Activated CD8-positive, alpha-beta T cell treated with anti-CD3 and anti-CD28 coated beads for 36 hours (primary cell): ENCODE data around the gene CNBD2. TPM values are rescaled to one million over a fixed set of nuclear protein-coding genes. Genes with fewer than 3 reads are reported as not detected.

ENCODE experiments used
- ATAC-seq: fragments of 200-7000 bp; cut with Tn5 transposase; one replicate; pipeline ENCODE4 v1.10.0; 2021; ENCODE audit warnings: mild to moderate bottlenecking, moderate library complexity
- CTCF ChIA-PET: fragments of 350-600 bp; sonication (Branson Sonifier 250); formaldehyde crosslinking; loops from one replicate; lab custom pipeline; 2021; ENCODE audit warnings: antibody characterized with exemption; lab: Charles Lee
- POLR2A ChIA-PET: fragments of 350-600 bp; sonication (Branson Sonifier 250); formaldehyde crosslinking; loops from one replicate; lab custom pipeline; 2021; ENCODE audit warnings: antibody characterized with exemption; lab: Charles Lee
- DNase-seq: peaks from one replicate; pipeline ENCODE4 v3.0.0-alpha.2; 2020
- H3K27ac Mint-ChIP-seq: one replicate; pipeline ENCODE4 v1.8.0; 2021; ENCODE audit warnings: mild to moderate bottlenecking, mixed read lengths
- H3K27me3 Mint-ChIP-seq: one replicate; pipeline ENCODE4 v1.8.0; 2021; ENCODE audit warnings: mixed read lengths
- H3K36me3 Mint-ChIP-seq: one replicate; pipeline ENCODE4 v1.8.0; 2021; ENCODE audit warnings: low read depth, mixed read lengths
- H3K4me1 Mint-ChIP-seq: one replicate; pipeline ENCODE4 v1.8.0; 2021; ENCODE audit warnings: low read depth, mixed read lengths
- H3K4me3 Mint-ChIP-seq: one replicate; pipeline ENCODE4 v1.8.0; 2021; ENCODE audit warnings: mild to moderate bottlenecking, moderate library complexity, mixed read lengths
- H3K9me3 Mint-ChIP-seq: one replicate; pipeline ENCODE4 v1.8.0; 2021; ENCODE audit warnings: mixed read lengths
- CTCF ChIP-seq: fragments of 200-600 bp; IDR thresholded peaks from one replicate; pipeline ENCODE4 v1.8.0; 2022; ENCODE audit warnings: antibody characterized with exemption, mild to moderate bottlenecking
- intact Hi-C: fragments of 100-400 bp; cut with micrococcal nuclease; formaldehyde crosslinking; loops from one replicate; pipeline ENCODE4 v1.10.0; 2022
- total RNA-seq, 2 experiments: library from RNA; stranded (reverse); gene quantifications; one replicate each; pipeline ENCODE4 v1.2.3, GENCODE V29; 2021

Gene CNBD2
- total RNA-seq, 2 experiments from 2014 or later: 4.9 to 6.1 TPM

- ATAC-seq: no peak
- CTCF ChIA-PET: interaction anchor here (0.9 to 1.7 kb wide), 4 partner anchors 17 to 23 kb away, joined by 3 to 5 read pairs (median 4); no protein-coding TSS in a partner anchor
- H3K4me1 Mint-ChIP-seq: no peaks in the 10 kb centered on the region
Measured at GRCh38 chr20:35972462-35972861, 4.1 kb downstream of the CNBD2 start.

GRCh38 chr20:35974256-35974655, 5.9 kb downstream of the CNBD2 start:
- H3K4me1 Mint-ChIP-seq: no peaks in the 10 kb centered on the region
- no peak for TF ChIP-seq CTCF
- no peaks in the 10 kb centered on the region for H3K9me3 Mint-ChIP-seq
- H3K36me3 Mint-ChIP-seq: no peaks in the 10 kb centered on the region
- H3K27ac Mint-ChIP-seq: no peak overlapping the region
- no peak overlapping the region for H3K4me3 Mint-ChIP-seq
- intact Hi-C loops: no loop called here
- ChIA-PET POLR2A (no interaction called here), CTCF (interaction anchor here (1.6 to 1.7 kb wide), 2 partner anchors 18 to 20 kb away, joined by 4 read pairs; partner anchors contain the start of gene SCAND1)
- DNase-seq (no peak), ATAC-seq (no peak)
- H3K27me3 Mint-ChIP-seq: no peaks in the 10 kb centered on the region

More at GRCh38 chr20:35972462-35972861, 4.1 kb downstream of the CNBD2 start:
- Mint-ChIP-seq H3K27me3 (no peaks in the 10 kb centered on the region), H3K36me3 (no peaks in the 10 kb centered on the region), H3K27ac (no peak overlapping the region), H3K9me3 (no peaks in the 10 kb centered on the region), H3K4me3 (no peak overlapping the region)
- no peak for TF ChIP-seq CTCF
- DNase-seq: no peak
- POLR2A ChIA-PET: no interaction called here
- intact Hi-C loops: no loop called here

- Mint-ChIP-seq H3K27me3 (no peaks in the 10 kb centered on the region), H3K4me1 (no peaks in the 10 kb centered on the region), H3K27ac (no peak overlapping the region), H3K9me3 (no peaks in the 10 kb centered on the region), H3K4me3 (no peak overlapping the region), H3K36me3 (no peaks in the 10 kb centered on the region)
- intact Hi-C loops: no loop called here
- ChIA-PET POLR2A (interaction anchor here (1.0 kb wide), 1 partner anchor 21 kb away, joined by 4 read pairs; the partner anchor contains the start of gene SCAND1), CTCF (interaction anchor here (1.3 to 2.8 kb wide), 4 partner anchors 9 to 21 kb away, joined by 4 to 14 read pairs (median 6); partner anchors contain the start of gene SCAND1)
- ATAC-seq (no peak), DNase-seq (no peak)
- no peak for TF ChIP-seq CTCF
Measured at GRCh38 chr20:35975576-35976373, 7.4 kb downstream of the CNBD2 start.

GRCh38 chr20:35978041-35978513, 9.7 kb downstream of the CNBD2 start:
- Mint-ChIP-seq H3K27ac (no peak overlapping the region), H3K4me3 (no peak overlapping the region), H3K36me3 (no peaks in the 10 kb centered on the region), H3K4me1 (no peaks in the 10 kb centered on the region), H3K27me3 (no peaks in the 10 kb centered on the region), H3K9me3 (no peaks in the 10 kb centered on the region)
- no peak for TF ChIP-seq CTCF
- DNase-seq: no peak
- POLR2A ChIA-PET: no interaction called here
- CTCF ChIA-PET: interaction anchor here (0.9 to 2.8 kb wide), 4 partner anchors 13 to 23 kb away, joined by 3 to 14 read pairs (median 6); partner anchors contain the start of gene SCAND1
- intact Hi-C loops: no loop called here
- ATAC-seq: no peak

GRCh38 chr20:35979544-35979943, 11.2 kb downstream of the CNBD2 start:
- H3K27ac Mint-ChIP-seq: no peak overlapping the region
- no peak overlapping the region for H3K4me3 Mint-ChIP-seq
- no peak for TF ChIP-seq CTCF
- intact Hi-C loops: no loop called here
- ChIA-PET POLR2A (no interaction called here), CTCF (interaction anchor here (1.1 to 7.1 kb wide), 3 partner anchors 12 to 25 kb away, joined by 3 to 69 read pairs (median 10); partner anchors contain the start of gene SCAND1)
- no peaks in the 10 kb centered on the region for H3K4me1 Mint-ChIP-seq
- no peaks in the 10 kb centered on the region for H3K36me3 Mint-ChIP-seq
- no peaks in the 10 kb centered on the region for H3K27me3 Mint-ChIP-seq
- DNase-seq: no peak
- ATAC-seq: no peak
- no peaks in the 10 kb centered on the region for H3K9me3 Mint-ChIP-seq
